CD8-positive, alpha-beta memory T cell (primary cell): ENCODE measurements around the gene PLCE1. TPM values are rescaled to one million over a fixed set of nuclear protein-coding genes. Genes with fewer than 3 reads are reported as not detected.

Experiments
- CTCF ChIA-PET: fragments of 350-600 bp; sonication (Branson Sonifier 250); formaldehyde crosslinking; loops from one replicate; lab custom pipeline; 2021; ENCODE audit warnings: antibody characterized with exemption; lab: Charles Lee
- POLR2A ChIA-PET: fragments of 350-600 bp; sonication (Branson Sonifier 250); formaldehyde crosslinking; loops from one replicate; lab custom pipeline; 2021; ENCODE audit warnings: antibody characterized with exemption; lab: Charles Lee
- DNase-seq, 5 donors: peaks; one replicate each; pipeline versions ENCODE4 v3.0.0 to v3.0.0-alpha.2; 2020 to 2022; ENCODE audit warnings: mixed read lengths in 1 of 5
- H3K27ac ChIP-seq: one replicate; pipeline ENCODE4 v1.7.0; 2013; ENCODE audit warnings: low read depth, mild to moderate bottlenecking, low read length, moderate library complexity
- H3K27me3 ChIP-seq: 2 replicates; pipeline ENCODE4 v1.7.0; 2013; ENCODE audit warnings: low read length, mild to moderate bottlenecking; ENCODE audit not compliant: insufficient read depth, poor library complexity, severe bottlenecking
- H3K36me3 ChIP-seq: 2 replicates; pipeline ENCODE4 v1.7.0; 2013; ENCODE audit warnings: mild to moderate bottlenecking, low read length, moderate library complexity; ENCODE audit not compliant: insufficient read depth
- H3K4me1 ChIP-seq: 2 replicates; pipeline ENCODE4 v1.7.0; 2013; ENCODE audit warnings: mild to moderate bottlenecking, low read length, moderate library complexity; ENCODE audit not compliant: insufficient read depth
- H3K4me3 ChIP-seq: 2 replicates; pipeline ENCODE4 v1.7.0; 2013; ENCODE audit warnings: mild to moderate bottlenecking, low read length
- H3K9me3 ChIP-seq: 2 replicates; pipeline ENCODE4 v1.7.0; 2013; ENCODE audit warnings: mild to moderate bottlenecking, low read length
- H3K27ac Mint-ChIP-seq, 8 donors: one replicate each; pipeline ENCODE4 v1.8.0; 2020 to 2021; ENCODE audit warnings: mixed read lengths in 8 of 8, mild to moderate bottlenecking in 6 of 8, inconsistent platforms in 3 of 8, moderate library complexity in 3 of 8
- H3K27me3 Mint-ChIP-seq, 2 donors: one replicate each; pipeline ENCODE4 v1.8.0; 2020 to 2021; ENCODE audit warnings: mixed read lengths in 2 of 2, mild to moderate bottlenecking in 1 of 2, moderate library complexity in 1 of 2
- H3K36me3 Mint-ChIP-seq, 3 donors: one replicate each; pipeline ENCODE4 v1.8.0; 2020 to 2021; ENCODE audit warnings: mixed read lengths in 3 of 3, inconsistent platforms in 1 of 3, mild to moderate bottlenecking in 1 of 3
- H3K4me1 Mint-ChIP-seq, 3 donors: one replicate each; pipeline ENCODE4 v1.8.0; 2020 to 2021; ENCODE audit warnings: mixed read lengths in 3 of 3, inconsistent platforms in 1 of 3, mild to moderate bottlenecking in 1 of 3
- H3K4me3 Mint-ChIP-seq, 7 donors: one replicate each; pipeline ENCODE4 v1.8.0; 2020 to 2021; ENCODE audit warnings: mixed read lengths in 7 of 7, mild to moderate bottlenecking in 6 of 7, moderate library complexity in 4 of 7, inconsistent platforms in 2 of 7
- H3K9me3 Mint-ChIP-seq, 5 donors: one replicate each; pipeline ENCODE4 v1.8.0; 2020 to 2022; ENCODE audit warnings: mixed read lengths in 5 of 5, mild to moderate bottlenecking in 3 of 5, moderate library complexity in 2 of 5, inconsistent platforms in 1 of 5
- polyA plus RNA-seq: library from polyadenylated mRNA; unstranded; fragments of 300-500 nt; fragmentation: Illumina TruSeq; gene quantifications from one replicate; pipeline ENCODE4 v1.2.3, GENCODE V29; 2021
- total RNA-seq, 2 experiments: library from RNA; stranded (reverse); gene quantifications; one replicate each; pipeline ENCODE4 v1.2.3, GENCODE V29; 2021

The PLCE1 gene
- total and polyA plus RNA-seq, 3 experiments from 2014 or later, result 0.14 TPM; not detected in 2

DNA sequence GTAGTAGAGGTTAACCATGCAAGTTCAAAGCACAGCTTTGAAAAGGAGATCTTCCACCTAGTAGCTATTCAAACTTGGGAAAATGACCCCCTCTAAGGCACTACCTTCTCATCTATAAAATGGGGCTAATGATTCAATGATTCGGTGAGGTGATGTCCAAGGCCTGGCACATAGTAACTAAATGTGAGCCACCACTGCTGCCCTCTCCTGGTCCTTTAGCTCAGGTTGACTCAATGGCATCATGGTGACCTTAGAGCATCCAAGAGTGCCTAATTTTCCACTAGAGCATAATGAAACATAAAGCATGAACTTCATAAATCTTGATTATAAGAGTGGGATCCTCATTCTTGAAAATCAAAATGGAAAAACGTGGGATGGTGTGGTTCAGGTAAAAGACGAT, 16.3 kb upstream of the PLCE1 start:
- no peak for DNase-seq
- POLR2A ChIA-PET, result no interaction called here
- Mint-ChIP-seq H3K4me3 (no peak overlapping the region), H3K4me1 (no peaks in the 10 kb centered on the region), H3K27me3 (peaks cover 2 to 4% of the 10 kb centered on the region in 2 donors), H3K9me3 (no peaks in the 10 kb centered on the region), H3K36me3 (no peaks in the 10 kb centered on the region), H3K27ac (no peak overlapping the region)
- CTCF ChIA-PET, result no interaction called here
- Histone ChIP-seq H3K4me1 (no peaks in the 10 kb centered on the region), H3K27me3 (no peaks in the 10 kb centered on the region), H3K36me3 (no peaks in the 10 kb centered on the region), H3K27ac (no peak overlapping the region), H3K4me3 (no peak overlapping the region), H3K9me3 (no peaks in the 10 kb centered on the region)

GRCh38 chr10:93980486-93980885, 13.2 kb upstream of the PLCE1 start:
- Histone ChIP-seq H3K9me3 (no peaks in the 10 kb centered on the region), H3K27ac (no peak overlapping the region), H3K4me3 (no peak overlapping the region), H3K4me1 (no peaks in the 10 kb centered on the region), H3K36me3 (no peaks in the 10 kb centered on the region), H3K27me3 (no peaks in the 10 kb centered on the region)
- CTCF ChIA-PET, result no interaction called here
- Mint-ChIP-seq H3K9me3 (no peaks in the 10 kb centered on the region), H3K36me3 (no peaks in the 10 kb centered on the region), H3K4me3 (no peak overlapping the region), H3K27me3 (peaks cover 2 to 3% of the 10 kb centered on the region in 2 donors), H3K4me1 (no peaks in the 10 kb centered on the region), H3K27ac (no peak overlapping the region)
- DNase-seq, result no peak
- POLR2A ChIA-PET, result no interaction called here

DNA sequence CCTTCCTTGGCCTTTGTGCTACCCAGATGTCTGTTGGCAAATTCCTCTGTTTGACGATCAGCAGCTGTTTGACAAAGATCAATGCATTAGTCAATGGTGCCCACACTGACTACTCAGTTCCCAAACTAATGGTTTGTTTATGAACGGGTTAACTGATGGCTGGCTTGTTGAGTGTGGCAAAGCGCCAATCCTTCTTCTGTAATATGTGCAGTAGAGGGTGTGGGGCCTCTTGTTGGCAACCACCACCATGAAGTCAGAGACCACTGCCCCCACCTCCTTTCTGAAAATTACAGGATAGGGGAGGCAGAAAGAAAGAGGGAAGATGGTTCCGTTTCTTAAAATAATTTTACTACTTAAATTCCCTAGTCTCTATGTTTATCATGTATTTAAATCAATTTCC, 2.6 kb upstream of the PLCE1 start:
- H3K27me3 ChIP-seq, result no peaks in the 10 kb centered on the region
- no peak for DNase-seq
- Mint-ChIP-seq H3K4me3 (no peak overlapping the region), H3K36me3 (peaks cover 0 to 1% (median 0%) of the 10 kb centered on the region in 3 donors), H3K4me1 (peaks cover 1 to 6% (median 5%) of the 10 kb centered on the region in 3 donors), H3K9me3 (peaks cover 0 to 14% (median 3%) of the 10 kb centered on the region in 5 donors), H3K27ac (no peak overlapping the region), H3K27me3 (peaks cover 42 to 59% of the 10 kb centered on the region in 2 donors)
- no peaks in the 10 kb centered on the region for H3K4me1 ChIP-seq
- H3K27ac ChIP-seq, result no peak overlapping the region
- no peak overlapping the region for H3K4me3 ChIP-seq
- no peaks in the 10 kb centered on the region for H3K36me3 ChIP-seq
- CTCF ChIA-PET, result no interaction called here
- no peaks in the 10 kb centered on the region for H3K9me3 ChIP-seq
- POLR2A ChIA-PET, result no interaction called here

- H3K36me3 ChIP-seq, result no peaks in the 10 kb centered on the region
- DNase-seq, result no peak
- Mint-ChIP-seq H3K36me3 (peaks cover 0 to 1% (median 0%) of the 10 kb centered on the region in 3 donors), H3K4me1 (peaks cover 1 to 6% (median 5%) of the 10 kb centered on the region in 3 donors), H3K9me3 (peaks cover 0 to 14% (median 3%) of the 10 kb centered on the region in 5 donors), H3K4me3 (no peak overlapping the region), H3K27ac (no peak overlapping the region), H3K27me3 (peaks cover 41 to 63% of the 10 kb centered on the region in 2 donors)
- ChIA-PET CTCF (no interaction called here), POLR2A (no interaction called here)
- H3K9me3 ChIP-seq, result no peaks in the 10 kb centered on the region
- no peaks in the 10 kb centered on the region for H3K27me3 ChIP-seq
- no peak overlapping the region for H3K4me3 ChIP-seq
- no peaks in the 10 kb centered on the region for H3K4me1 ChIP-seq
- H3K27ac ChIP-seq, result no peak overlapping the region
These were observed 2.0 kb upstream of the PLCE1 start for GRCh38 chr10:93991596-93992284.

- H3K27me3 ChIP-seq, result no peaks in the 10 kb centered on the region
- H3K27me3 Mint-ChIP-seq, result peaks cover 35 to 63% of the 10 kb centered on the region in 2 donors
These were observed 1.2 kb upstream of the PLCE1 start for GRCh38 chr10:93992400-93993030.

DNA sequence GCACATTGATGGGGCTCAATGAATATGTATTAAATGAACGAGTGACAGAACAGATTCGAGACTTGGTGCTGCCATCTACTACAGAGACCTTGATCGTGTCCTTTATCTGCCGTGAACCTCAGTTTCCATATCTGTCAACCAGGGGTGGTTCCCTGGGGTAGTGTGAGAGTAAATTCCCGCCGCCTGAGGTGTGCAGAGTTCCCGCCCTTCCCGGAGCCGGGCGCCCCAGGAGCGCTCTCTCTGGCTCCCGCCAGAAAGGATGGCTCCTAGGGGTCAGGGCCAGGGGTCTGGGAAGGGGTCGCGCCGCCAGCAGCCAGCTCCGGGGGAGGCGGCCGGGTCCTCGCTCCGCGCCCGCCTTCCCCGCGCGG, 333 bp upstream of the PLCE1 start:
- peaks cover 0 to 1% (median 0%) of the 10 kb centered on the region in 3 donors for H3K36me3 Mint-ChIP-seq
- H3K27ac Mint-ChIP-seq, result no peak overlapping the region
- peaks cover 31 to 65% of the 10 kb centered on the region in 2 donors for H3K27me3 Mint-ChIP-seq
- Histone ChIP-seq H3K36me3 (no peaks in the 10 kb centered on the region), H3K27ac (no peak overlapping the region), H3K4me1 (no peaks in the 10 kb centered on the region), H3K27me3 (no peaks in the 10 kb centered on the region), H3K4me3 (no peak overlapping the region), H3K9me3 (no peaks in the 10 kb centered on the region)
- POLR2A ChIA-PET, result no interaction called here
- DNase-seq, result no peak
- H3K4me3 Mint-ChIP-seq, result peak overlapping the region in 1 of 7 donors; percentile 7
- H3K9me3 Mint-ChIP-seq, result peaks cover 0 to 14% (median 3%) of the 10 kb centered on the region in 5 donors
- H3K4me1 Mint-ChIP-seq, result peaks cover 1 to 6% (median 5%) of the 10 kb centered on the region in 3 donors
- CTCF ChIA-PET, result no interaction called here

More at GRCh38 chr10:93992400-93993030, 1.2 kb upstream of the PLCE1 start:
- peaks cover 0 to 14% (median 3%) of the 10 kb centered on the region in 5 donors for H3K9me3 Mint-ChIP-seq
- H3K36me3 Mint-ChIP-seq, result peaks cover 0 to 1% (median 0%) of the 10 kb centered on the region in 3 donors
- peaks cover 1 to 6% (median 5%) of the 10 kb centered on the region in 3 donors for H3K4me1 Mint-ChIP-seq
- H3K4me3 ChIP-seq, result no peak overlapping the region
- POLR2A ChIA-PET, result no interaction called here
- no peak overlapping the region for H3K27ac Mint-ChIP-seq
- H3K4me1 ChIP-seq, result no peaks in the 10 kb centered on the region
- CTCF ChIA-PET, result no interaction called here
- no peak overlapping the region for H3K27ac ChIP-seq
- H3K36me3 ChIP-seq, result no peaks in the 10 kb centered on the region
- peak overlapping the region in 2 of 7 donors; percentile 19 to 20 for H3K4me3 Mint-ChIP-seq
- no peaks in the 10 kb centered on the region for H3K9me3 ChIP-seq
- DNase-seq, result no peak

GRCh38 chr10:93994438-93994801, 689 bp downstream of the PLCE1 start:
- DNase-seq, result no peak
- H3K27ac Mint-ChIP-seq, result no peak overlapping the region
- H3K27me3 Mint-ChIP-seq, result peaks cover 34 to 66% of the 10 kb centered on the region in 2 donors
- Histone ChIP-seq H3K4me3 (no peak overlapping the region), H3K36me3 (no peaks in the 10 kb centered on the region), H3K9me3 (no peaks in the 10 kb centered on the region), H3K4me1 (no peaks in the 10 kb centered on the region), H3K27me3 (no peaks in the 10 kb centered on the region), H3K27ac (no peak overlapping the region)
- H3K9me3 Mint-ChIP-seq, result peaks cover 0 to 16% (median 3%) of the 10 kb centered on the region in 5 donors
- peaks cover 1 to 6% (median 5%) of the 10 kb centered on the region in 3 donors for H3K4me1 Mint-ChIP-seq
- ChIA-PET POLR2A (no interaction called here), CTCF (no interaction called here)
- peak overlapping the region in 1 of 7 donors; percentile 6 for H3K4me3 Mint-ChIP-seq
- peaks cover 0 to 1% (median 0%) of the 10 kb centered on the region in 3 donors for H3K36me3 Mint-ChIP-seq

GRCh38 chr10:93995182-93995581, 1.5 kb downstream of the PLCE1 start:
- Mint-ChIP-seq H3K27me3 (peaks cover 34 to 70% of the 10 kb centered on the region in 2 donors), H3K4me1 (peaks cover 1 to 6% (median 5%) of the 10 kb centered on the region in 3 donors), H3K27ac (no peak overlapping the region), H3K9me3 (peaks cover 0 to 16% (median 3%) of the 10 kb centered on the region in 5 donors), H3K4me3 (no peak overlapping the region), H3K36me3 (peaks cover 0 to 1% (median 0%) of the 10 kb centered on the region in 3 donors)
- H3K27me3 ChIP-seq, result no peaks in the 10 kb centered on the region
- ChIA-PET CTCF (no interaction called here), POLR2A (no interaction called here)
- H3K36me3 ChIP-seq, result no peaks in the 10 kb centered on the region
- DNase-seq, result no peak
- H3K4me3 ChIP-seq, result no peak overlapping the region
- no peaks in the 10 kb centered on the region for H3K4me1 ChIP-seq
- no peak overlapping the region for H3K27ac ChIP-seq
- H3K9me3 ChIP-seq, result no peaks in the 10 kb centered on the region
